ENCODE measurements around the gene ARRB1.

DNA sequence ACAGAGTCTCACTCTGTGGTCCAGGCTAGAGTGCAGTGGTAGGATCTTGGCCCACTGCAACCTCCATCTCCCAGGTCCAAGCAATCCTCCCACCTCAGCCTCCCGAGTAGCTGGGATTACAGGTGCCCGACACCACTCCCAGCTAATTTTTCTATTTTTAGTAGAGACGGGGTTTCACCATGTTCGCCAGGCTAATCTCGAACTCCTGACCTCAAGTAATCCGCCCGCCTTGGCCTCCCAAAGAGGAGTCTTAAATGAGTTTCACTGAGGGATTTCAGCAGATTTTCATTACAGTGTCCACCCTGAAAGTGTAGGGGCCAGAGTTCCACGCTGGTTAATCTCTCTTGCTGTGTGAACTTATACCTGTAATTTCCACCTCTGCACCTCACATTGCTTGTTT lies 47.4 kb upstream of the ARRB1 start:
- TF ChIP-seq, protein P1, sequence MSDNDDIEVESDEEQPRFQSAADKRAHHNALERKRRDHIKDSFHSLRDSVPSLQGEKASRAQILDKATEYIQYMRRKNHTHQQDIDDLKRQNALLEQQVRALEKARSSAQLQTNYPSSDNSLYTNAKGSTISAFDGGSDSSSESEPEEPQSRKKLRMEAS (IDR thresholded peaks at IDR 0.05), result no peak
- TF ChIP-seq NR2F2 (IDR thresholded peaks at IDR 0.05) (no peak), HNF4G (IDR thresholded peaks at IDR 0.05) (no peak), JUND (IDR thresholded peaks at IDR 0.05) (no peak), TAF1 (conservative IDR thresholded peaks at IDR 0.05) (no peak), EGR1 (IDR thresholded peaks at IDR 0.05; ENCODE audit: low read depth in 2 of 2) (no peak), YY1 (IDR thresholded peaks at IDR 0.05) (no peak), RAD21 (IDR thresholded peaks at IDR 0.05) (no peak), FOXA1 (IDR thresholded peaks at IDR 0.05) (no peak), RXRA (IDR thresholded peaks at IDR 0.05) (no peak)
- TF ChIP-seq, protein P2, sequence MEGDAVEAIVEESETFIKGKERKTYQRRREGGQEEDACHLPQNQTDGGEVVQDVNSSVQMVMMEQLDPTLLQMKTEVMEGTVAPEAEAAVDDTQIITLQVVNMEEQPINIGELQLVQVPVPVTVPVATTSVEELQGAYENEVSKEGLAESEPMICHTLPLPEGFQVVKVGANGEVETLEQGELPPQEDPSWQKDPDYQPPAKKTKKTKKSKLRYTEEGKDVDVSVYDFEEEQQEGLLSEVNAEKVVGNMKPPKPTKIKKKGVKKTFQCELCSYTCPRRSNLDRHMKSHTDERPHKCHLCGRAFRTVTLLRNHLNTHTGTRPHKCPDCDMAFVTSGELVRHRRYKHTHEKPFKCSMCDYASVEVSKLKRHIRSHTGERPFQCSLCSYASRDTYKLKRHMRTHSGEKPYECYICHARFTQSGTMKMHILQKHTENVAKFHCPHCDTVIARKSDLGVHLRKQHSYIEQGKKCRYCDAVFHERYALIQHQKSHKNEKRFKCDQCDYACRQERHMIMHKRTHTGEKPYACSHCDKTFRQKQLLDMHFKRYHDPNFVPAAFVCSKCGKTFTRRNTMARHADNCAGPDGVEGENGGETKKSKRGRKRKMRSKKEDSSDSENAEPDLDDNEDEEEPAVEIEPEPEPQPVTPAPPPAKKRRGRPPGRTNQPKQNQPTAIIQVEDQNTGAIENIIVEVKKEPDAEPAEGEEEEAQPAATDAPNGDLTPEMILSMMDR (IDR thresholded peaks at IDR 0.05; ENCODE audit: low read depth, low read length, missing input control), result no peak
- TF ChIP-seq, protein P3, sequence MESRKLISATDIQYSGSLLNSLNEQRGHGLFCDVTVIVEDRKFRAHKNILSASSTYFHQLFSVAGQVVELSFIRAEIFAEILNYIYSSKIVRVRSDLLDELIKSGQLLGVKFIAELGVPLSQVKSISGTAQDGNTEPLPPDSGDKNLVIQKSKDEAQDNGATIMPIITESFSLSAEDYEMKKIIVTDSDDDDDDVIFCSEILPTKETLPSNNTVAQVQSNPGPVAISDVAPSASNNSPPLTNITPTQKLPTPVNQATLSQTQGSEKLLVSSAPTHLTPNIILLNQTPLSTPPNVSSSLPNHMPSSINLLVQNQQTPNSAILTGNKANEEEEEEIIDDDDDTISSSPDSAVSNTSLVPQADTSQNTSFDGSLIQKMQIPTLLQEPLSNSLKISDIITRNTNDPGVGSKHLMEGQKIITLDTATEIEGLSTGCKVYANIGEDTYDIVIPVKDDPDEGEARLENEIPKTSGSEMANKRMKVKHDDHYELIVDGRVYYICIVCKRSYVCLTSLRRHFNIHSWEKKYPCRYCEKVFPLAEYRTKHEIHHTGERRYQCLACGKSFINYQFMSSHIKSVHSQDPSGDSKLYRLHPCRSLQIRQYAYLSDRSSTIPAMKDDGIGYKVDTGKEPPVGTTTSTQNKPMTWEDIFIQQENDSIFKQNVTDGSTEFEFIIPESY (IDR thresholded peaks at IDR 0.05), result no peak
- TF ChIP-seq, protein P4, sequence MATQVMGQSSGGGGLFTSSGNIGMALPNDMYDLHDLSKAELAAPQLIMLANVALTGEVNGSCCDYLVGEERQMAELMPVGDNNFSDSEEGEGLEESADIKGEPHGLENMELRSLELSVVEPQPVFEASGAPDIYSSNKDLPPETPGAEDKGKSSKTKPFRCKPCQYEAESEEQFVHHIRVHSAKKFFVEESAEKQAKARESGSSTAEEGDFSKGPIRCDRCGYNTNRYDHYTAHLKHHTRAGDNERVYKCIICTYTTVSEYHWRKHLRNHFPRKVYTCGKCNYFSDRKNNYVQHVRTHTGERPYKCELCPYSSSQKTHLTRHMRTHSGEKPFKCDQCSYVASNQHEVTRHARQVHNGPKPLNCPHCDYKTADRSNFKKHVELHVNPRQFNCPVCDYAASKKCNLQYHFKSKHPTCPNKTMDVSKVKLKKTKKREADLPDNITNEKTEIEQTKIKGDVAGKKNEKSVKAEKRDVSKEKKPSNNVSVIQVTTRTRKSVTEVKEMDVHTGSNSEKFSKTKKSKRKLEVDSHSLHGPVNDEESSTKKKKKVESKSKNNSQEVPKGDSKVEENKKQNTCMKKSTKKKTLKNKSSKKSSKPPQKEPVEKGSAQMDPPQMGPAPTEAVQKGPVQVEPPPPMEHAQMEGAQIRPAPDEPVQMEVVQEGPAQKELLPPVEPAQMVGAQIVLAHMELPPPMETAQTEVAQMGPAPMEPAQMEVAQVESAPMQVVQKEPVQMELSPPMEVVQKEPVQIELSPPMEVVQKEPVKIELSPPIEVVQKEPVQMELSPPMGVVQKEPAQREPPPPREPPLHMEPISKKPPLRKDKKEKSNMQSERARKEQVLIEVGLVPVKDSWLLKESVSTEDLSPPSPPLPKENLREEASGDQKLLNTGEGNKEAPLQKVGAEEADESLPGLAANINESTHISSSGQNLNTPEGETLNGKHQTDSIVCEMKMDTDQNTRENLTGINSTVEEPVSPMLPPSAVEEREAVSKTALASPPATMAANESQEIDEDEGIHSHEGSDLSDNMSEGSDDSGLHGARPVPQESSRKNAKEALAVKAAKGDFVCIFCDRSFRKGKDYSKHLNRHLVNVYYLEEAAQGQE (IDR thresholded peaks at IDR 0.05), result no peak
- TF ChIP-seq, protein P5, sequence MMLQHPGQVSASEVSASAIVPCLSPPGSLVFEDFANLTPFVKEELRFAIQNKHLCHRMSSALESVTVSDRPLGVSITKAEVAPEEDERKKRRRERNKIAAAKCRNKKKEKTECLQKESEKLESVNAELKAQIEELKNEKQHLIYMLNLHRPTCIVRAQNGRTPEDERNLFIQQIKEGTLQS (IDR thresholded peaks at IDR 0.05), result no peak
